ENCODE data around the gene SCEL. TPM values are rescaled to one million over a fixed set of nuclear protein-coding genes. Genes with fewer than 3 reads are reported as not detected.

SCEL gene
- total RNA-seq, 2 donors from 2014 or later = 2.2 to 2.3 TPM

DNA sequence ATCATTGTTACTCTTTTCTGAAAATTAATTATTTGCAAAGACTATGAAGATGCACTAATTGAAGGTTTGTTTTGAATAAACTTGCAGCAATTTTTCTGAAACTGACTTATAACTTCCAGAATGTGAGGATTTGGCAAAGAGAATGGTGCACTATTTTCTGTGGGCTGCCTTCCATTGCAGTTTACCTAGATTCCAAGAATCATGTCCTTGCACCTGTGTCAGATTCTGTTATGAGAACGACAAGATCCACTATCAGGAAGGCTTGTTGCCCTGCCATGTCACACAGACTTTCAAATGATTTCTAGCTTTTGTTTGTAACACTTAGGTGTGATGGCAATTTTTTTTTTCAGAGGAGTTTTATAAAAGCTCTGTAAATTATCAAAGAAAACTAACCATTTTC is 156.4 kb downstream of the SCEL start:
- Histone ChIP-seq H3K27ac (no peak overlapping the region), H3K4me1 (no peaks in the 10 kb centered on the region), H3K36me3 (no peaks in the 10 kb centered on the region), H3K9me3 (no peaks in the 10 kb centered on the region), H3K27me3 (no peaks in the 10 kb centered on the region), H3K9ac (ENCODE audit: low read depth in 2 of 2, low read length in 2 of 2) (no peak overlapping the region), H3K4me3 (no peak overlapping the region)
- TF ChIP-seq, protein P1, sequence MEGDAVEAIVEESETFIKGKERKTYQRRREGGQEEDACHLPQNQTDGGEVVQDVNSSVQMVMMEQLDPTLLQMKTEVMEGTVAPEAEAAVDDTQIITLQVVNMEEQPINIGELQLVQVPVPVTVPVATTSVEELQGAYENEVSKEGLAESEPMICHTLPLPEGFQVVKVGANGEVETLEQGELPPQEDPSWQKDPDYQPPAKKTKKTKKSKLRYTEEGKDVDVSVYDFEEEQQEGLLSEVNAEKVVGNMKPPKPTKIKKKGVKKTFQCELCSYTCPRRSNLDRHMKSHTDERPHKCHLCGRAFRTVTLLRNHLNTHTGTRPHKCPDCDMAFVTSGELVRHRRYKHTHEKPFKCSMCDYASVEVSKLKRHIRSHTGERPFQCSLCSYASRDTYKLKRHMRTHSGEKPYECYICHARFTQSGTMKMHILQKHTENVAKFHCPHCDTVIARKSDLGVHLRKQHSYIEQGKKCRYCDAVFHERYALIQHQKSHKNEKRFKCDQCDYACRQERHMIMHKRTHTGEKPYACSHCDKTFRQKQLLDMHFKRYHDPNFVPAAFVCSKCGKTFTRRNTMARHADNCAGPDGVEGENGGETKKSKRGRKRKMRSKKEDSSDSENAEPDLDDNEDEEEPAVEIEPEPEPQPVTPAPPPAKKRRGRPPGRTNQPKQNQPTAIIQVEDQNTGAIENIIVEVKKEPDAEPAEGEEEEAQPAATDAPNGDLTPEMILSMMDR (IDR thresholded peaks at IDR 0.05) = no peak
- no peak for DNase-seq
- intact Hi-C loops (cut with DNase I) = no loop called here

DNA sequence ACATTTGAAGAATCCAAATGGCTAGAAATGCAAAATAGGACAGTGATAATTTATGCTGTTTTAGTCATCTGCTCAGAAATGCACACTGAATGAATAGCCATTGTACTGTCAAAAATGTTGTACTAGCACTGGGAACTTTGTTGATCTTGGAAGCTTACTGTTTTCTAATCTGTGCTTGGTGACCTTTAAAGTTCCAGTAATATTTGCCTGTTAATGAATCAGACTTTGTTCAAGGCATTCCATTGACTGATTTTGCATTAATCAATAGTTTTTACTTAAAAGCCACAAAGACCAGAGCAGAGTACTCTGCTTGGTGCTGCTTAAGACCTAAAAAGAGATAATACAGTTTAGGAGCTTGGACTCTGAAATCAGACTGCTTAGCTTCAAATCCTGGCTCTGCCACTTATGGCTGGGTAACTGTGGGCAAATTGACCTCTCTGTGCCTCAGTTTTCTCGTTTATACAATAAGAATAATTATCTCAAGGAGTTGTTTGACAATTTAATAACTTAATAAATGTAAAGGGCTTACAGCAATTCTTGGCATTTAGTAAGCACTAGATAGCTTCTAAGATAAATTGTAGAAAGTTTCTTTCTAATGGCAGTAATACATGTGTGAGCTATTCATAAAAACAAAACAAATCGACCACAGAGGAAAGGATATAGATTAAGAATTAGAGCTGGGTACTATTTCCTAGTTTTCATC is 157.4 kb downstream of the SCEL start:
- no peak overlapping the region for H3K27ac ChIP-seq
- H3K36me3 ChIP-seq = no peaks in the 10 kb centered on the region
- H3K4me1 ChIP-seq = no peaks in the 10 kb centered on the region
- no peak for DNase-seq
- intact Hi-C loops (cut with DNase I) = no loop called here
- no peaks in the 10 kb centered on the region for H3K27me3 ChIP-seq
- no peak overlapping the region for H3K4me3 ChIP-seq
- no peak overlapping the region for H3K9ac ChIP-seq (ENCODE audit: low read depth in 2 of 2, low read length in 2 of 2)
- no peaks in the 10 kb centered on the region for H3K9me3 ChIP-seq
- TF ChIP-seq, protein P1 (IDR thresholded peaks at IDR 0.05) = no peak

DNA sequence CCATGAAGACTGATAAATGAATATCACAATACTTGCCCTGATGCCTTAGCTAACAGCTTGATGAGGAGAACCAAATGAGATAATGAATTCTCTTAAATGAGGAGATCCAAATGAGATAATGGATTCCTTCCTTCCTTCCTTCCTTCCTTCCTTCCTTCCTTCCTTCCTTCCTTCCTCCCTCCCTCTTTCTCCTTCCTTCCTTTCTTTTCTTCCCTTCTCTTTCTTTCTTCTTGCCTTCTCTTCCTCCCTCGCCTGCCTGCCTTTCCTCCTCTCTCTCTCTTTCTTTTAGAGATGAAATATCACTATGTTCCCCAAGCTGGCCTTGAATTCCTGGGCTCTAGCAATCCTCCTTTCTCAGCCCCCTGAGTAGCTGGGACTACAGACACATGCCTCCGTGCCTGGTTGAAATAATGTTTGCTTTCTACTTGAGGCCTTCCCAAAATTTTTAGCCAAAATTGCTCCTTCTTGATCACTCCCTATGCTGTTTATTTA is 158.0 kb downstream of the SCEL start:
- intact Hi-C loops (cut with DNase I) = no loop called here
- Histone ChIP-seq H3K36me3 (no peaks in the 10 kb centered on the region), H3K4me3 (no peak overlapping the region), H3K27ac (no peak overlapping the region), H3K27me3 (peaks cover 4% of the 10 kb centered on the region), H3K9ac (ENCODE audit: low read depth in 2 of 2, low read length in 2 of 2) (no peak overlapping the region), H3K4me1 (no peaks in the 10 kb centered on the region), H3K9me3 (no peaks in the 10 kb centered on the region)
- TF ChIP-seq, protein P1 (IDR thresholded peaks at IDR 0.05) = no peak
- no peak for DNase-seq

Other genes starting within 250 kb of the SCEL start
- gene MYCBP2, start 208.6 kb upstream of the SCEL start, total RNA-seq = 10 to 100 TPM; 41.2 to 42.6 TPM
- 1 to 10 TPM; 2.1 to 3.5 TPM for gene SLAIN1, start 162.0 kb downstream of the SCEL start, total RNA-seq